CD4-positive, alpha-beta T cell treated with Interleukin-6 at 100 ng/mL for 8 hours (primary cell): Measurements from ENCODE around the gene CSNK1G1.
A peak's percentile ranks its signal among the peaks of the same experiment; 100 is the strongest.

ENCODE experiments used
- DNase-seq: peaks from one replicate; pipeline ENCODE4 v3.0.0-alpha.2; 2020; ENCODE audit warnings: mixed read lengths, low spot score

The CSNK1G1 gene

GRCh38 chr15:64153480-64154367 lies 202.2 kb downstream of the CSNK1G1 start:
- DNase-seq = peak; percentile 89

- DNase-seq = no peak
These were observed 203.2 kb downstream of the CSNK1G1 start for GRCh38 chr15:64152507-64153387.

- DNase-seq = no peak
These were observed 204.1 kb downstream of the CSNK1G1 start, which contains the start of gene SNX22 for GRCh38 chr15:64151727-64152506. Gene SNX22 (plus strand): TSS chr15:64151731. CDS start chr15:64151776, 45 bp downstream.

DNA sequence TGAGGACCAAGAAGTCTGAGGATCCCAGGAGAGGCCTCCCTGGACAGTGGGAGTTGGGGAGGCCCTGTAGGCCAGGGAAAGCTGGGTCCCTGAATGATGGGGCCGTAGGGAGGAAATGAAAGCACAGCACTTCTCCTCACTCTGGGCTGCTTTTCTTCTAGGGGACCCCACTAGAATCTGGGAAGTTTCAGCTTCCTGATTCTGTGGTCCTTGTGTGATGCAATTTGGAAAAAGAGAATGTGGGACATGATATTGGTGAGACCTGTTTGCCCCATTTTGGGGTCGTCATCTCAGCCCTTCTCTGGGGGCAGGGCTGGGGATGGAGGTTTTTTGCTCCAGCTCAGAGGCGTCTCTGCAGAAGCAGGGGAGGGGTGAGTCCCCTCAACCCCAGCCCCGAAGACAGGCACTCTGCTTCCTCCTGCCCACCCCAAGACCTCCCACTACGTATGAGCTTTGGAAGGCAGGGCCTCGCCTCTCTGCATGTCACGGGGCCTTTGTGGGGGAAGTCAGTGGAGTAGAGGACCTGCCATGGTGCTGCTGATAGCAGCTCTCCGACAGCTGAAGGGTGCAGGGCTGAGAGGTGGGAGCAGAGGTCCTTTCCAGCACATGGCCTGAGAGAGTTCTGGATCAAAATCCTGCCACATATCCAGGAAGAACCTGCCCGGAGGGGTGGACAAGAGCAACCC lies 205.9 kb downstream of the CSNK1G1 start:
- DNase-seq = no peak

- no peak for DNase-seq
These were observed 206.5 kb downstream of the CSNK1G1 start for GRCh38 chr15:64149424-64149823.

DNA sequence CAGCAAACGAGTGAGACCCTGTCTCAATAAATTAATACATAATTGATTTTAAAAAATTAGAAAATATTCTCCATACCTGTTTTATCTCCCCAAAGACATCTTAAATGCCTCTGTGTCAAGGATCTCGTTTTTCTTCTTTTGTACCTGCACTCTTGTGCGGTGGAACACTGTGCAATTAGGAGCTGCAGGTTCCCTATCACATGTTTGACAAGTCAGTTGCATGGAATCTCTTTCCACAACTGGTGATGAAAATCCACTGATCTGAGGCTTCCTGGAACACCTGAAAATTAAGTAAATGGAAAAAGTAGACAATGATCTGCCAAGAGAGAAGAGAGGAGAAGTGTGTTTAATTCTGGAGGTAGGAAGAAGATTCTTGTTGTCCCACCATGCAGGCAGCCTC lies 207.4 kb downstream of the CSNK1G1 start:
- DNase-seq = no peak

DNA sequence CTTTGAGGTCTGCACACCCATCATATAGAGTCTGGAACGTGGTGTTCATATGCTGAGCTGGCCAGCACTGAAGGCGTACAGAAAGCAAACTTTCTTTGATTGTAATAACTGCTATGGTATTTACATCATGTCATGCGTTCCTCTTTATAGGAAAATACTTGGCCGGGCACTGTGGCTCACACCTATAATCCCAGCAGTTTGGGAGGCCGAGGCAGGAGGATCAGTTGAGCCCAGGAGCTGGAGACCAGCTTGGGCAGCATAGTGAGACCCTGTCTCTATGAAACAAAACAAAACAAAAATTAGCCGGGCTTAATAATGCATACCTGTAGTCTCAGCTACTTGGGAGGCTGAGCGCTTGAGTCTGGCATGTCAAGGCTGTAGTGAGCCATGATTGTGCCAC lies 207.8 kb downstream of the CSNK1G1 start:
- DNase-seq = no peak

- no peak for DNase-seq
These were observed 208.9 kb downstream of the CSNK1G1 start for GRCh38 chr15:64146885-64147681.

DNA sequence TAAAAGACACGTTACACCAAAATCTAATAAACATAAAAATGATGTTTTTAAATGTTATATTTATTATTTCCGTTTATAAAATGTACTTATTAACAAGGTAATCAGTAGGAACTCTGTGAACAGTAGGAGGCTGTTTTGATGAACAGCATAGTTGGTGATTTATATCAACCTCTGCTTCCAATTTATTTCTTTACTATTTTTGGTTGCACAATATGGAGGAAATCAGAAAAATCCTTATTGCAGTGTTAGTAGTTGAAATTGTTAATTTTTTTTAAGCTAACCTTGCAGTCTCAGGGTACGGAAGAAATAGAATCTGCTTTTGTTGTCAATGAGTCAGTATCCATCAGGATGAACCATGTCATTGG lies 209.5 kb downstream of the CSNK1G1 start:
- no peak for DNase-seq

DNA sequence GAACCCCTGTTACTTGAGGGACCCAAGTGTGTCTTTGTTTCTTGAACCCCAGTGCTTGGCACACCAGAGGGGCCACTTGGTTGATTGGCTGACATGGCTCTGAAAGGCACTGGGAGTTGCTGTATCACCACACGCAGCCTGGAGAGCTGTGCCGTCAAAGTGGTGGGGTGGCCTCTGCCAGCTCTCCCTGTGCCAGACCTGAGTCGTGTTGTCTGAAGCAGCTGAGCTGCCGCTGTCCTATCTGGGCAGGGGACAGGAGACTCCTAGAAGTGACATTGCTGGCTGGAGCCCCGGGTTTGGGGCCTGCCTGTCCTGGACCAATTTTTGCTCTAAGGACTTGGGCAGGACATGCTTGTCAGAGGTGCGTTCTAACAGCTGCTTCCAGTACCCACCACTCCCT lies 209.9 kb downstream of the CSNK1G1 start:
- DNase-seq = no peak

- DNase-seq = no peak
These were observed 211.2 kb downstream of the CSNK1G1 start for GRCh38 chr15:64144565-64145281.

- no peak for DNase-seq
These were observed 211.8 kb downstream of the CSNK1G1 start for GRCh38 chr15:64144192-64144564.

GRCh38 chr15:64143276-64143675 lies 212.7 kb downstream of the CSNK1G1 start:
- no peak for DNase-seq

- no peak for DNase-seq
These were observed 214.0 kb downstream of the CSNK1G1 start for GRCh38 chr15:64141798-64142512.

DNA sequence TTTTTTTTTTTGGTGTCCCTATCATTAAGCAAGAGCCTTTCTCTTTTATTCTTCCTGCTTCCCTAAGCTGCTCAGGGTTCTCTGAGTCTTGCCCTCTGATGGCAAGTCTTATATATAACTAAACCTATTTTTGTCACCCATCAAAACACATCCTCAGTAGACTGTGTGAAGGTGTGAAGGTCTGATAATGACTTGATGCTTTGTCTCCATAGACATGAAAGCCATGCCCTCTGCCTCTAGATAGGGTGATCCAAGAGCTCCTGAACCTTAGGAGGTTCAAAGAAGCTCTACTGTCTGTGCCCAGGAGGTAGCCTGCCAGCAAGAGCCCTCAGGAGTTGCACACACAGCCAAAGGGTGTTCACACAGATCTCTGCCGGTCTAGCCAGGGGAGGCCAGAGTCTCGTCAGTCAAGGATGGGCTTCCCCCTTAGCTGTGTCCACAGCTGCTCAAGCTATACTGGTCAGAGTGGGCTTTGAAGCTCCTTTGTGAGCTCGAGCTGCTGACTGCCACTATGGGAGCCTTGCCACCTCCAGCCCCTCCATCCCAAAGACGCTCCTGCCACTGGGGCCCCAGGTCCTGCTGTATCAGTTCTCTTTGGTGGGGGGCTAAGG lies 217.5 kb downstream of the CSNK1G1 start:
- DNase-seq = no peak

GRCh38 chr15:64137226-64137833 lies 218.6 kb downstream of the CSNK1G1 start:
- no peak for DNase-seq

DNA sequence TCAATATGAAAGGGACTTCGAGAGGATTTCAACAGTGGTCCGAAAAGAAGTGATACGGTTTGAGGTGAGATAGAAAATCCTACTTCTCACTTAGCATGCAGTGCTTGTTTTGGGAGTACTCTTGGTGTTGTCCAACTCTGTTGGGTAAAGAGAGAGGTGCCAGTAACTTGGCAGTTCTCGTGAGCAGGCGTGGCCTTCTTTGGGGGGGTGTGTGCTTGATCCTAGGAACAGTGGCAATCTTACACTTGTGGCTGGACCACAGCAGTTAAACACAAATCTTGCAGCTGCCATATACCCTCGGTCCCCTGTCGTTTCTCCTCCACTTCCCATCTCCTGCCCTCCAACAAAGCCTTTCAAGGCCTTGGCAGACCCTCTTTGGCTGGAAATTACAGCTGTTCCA lies 219.6 kb downstream of the CSNK1G1 start:
- no peak for DNase-seq

GRCh38 chr15:64134345-64134829 lies 221.6 kb downstream of the CSNK1G1 start:
- DNase-seq = no peak
